ENCODE results near the gene TRAPPC2.

TRAPPC2 gene

DNA sequence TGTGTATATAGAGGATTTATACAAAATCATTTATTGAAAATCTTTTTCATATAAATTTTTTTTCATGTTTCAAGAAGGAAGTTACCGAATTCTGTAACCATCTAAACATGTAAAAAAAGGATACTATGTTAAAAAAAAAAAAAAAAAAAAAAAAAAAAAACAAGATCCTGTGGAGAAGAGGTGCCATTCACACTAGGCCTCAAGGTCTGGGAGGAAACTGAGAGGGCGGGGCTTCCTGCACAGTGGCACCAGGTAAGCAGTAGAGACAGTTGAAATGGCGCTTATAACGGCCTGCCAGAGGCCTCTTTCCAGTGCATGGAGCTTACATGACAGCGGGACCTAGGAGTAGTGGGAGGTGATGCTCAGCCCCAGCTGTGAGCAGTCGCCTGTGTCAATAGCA is 17.5 kb downstream of the TRAPPC2 start:
- ATAC-seq (ENCODE audit: low read depth): no peak
- Histone ChIP-seq H3K4me3 (ENCODE audit: severe bottlenecking) (no peak overlapping the region), H3K27ac (ENCODE audit: poor library complexity, severe bottlenecking) (no peak overlapping the region), H3K36me3 (ENCODE audit: low read depth) (peaks cover 10% of the 10 kb centered on the region), H3K4me1 (ENCODE audit: insufficient read depth, poor library complexity, severe bottlenecking) (no peaks in the 10 kb centered on the region), H3K9me3 (ENCODE audit: severe bottlenecking) (no peaks in the 10 kb centered on the region), H3K27me3 (ENCODE audit: insufficient read depth, poor library complexity, severe bottlenecking) (no peaks in the 10 kb centered on the region)
- DNase-seq (ENCODE audit: low spot score): no peak
- TF ChIP-seq, protein P1, sequence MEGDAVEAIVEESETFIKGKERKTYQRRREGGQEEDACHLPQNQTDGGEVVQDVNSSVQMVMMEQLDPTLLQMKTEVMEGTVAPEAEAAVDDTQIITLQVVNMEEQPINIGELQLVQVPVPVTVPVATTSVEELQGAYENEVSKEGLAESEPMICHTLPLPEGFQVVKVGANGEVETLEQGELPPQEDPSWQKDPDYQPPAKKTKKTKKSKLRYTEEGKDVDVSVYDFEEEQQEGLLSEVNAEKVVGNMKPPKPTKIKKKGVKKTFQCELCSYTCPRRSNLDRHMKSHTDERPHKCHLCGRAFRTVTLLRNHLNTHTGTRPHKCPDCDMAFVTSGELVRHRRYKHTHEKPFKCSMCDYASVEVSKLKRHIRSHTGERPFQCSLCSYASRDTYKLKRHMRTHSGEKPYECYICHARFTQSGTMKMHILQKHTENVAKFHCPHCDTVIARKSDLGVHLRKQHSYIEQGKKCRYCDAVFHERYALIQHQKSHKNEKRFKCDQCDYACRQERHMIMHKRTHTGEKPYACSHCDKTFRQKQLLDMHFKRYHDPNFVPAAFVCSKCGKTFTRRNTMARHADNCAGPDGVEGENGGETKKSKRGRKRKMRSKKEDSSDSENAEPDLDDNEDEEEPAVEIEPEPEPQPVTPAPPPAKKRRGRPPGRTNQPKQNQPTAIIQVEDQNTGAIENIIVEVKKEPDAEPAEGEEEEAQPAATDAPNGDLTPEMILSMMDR (IDR thresholded peaks at IDR 0.05; ENCODE audit: poor library complexity, severe bottlenecking): no peak

DNA sequence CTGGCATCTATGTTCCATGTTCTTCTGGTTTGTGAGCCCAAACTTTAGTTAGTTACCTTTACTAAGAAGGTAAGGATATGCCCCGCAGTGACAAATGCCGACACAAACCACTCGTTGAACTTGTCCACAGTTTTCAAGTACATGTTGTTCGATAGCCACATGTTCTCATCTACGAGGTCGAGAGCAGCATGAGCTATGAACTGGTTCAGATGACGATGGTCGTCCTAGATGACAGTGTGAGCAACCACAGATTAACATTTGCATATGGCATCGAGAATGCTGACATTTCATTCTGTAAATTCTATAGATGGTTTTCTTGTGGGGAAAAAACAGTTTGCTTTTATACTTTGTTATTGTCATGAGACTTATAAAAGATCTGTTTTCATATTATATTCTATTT is 18.0 kb downstream of the TRAPPC2 start:
- H3K9me3 ChIP-seq (ENCODE audit: severe bottlenecking): no peaks in the 10 kb centered on the region
- H3K27ac ChIP-seq (ENCODE audit: poor library complexity, severe bottlenecking): no peak overlapping the region
- H3K27me3 ChIP-seq (ENCODE audit: insufficient read depth, poor library complexity, severe bottlenecking): no peaks in the 10 kb centered on the region
- H3K36me3 ChIP-seq (ENCODE audit: low read depth): peaks cover 10% of the 10 kb centered on the region
- no peaks in the 10 kb centered on the region for H3K4me1 ChIP-seq (ENCODE audit: insufficient read depth, poor library complexity, severe bottlenecking)
- no peak overlapping the region for H3K4me3 ChIP-seq (ENCODE audit: severe bottlenecking)
- TF ChIP-seq, protein P1 (IDR thresholded peaks at IDR 0.05; ENCODE audit: poor library complexity, severe bottlenecking): no peak
- DNase-seq (ENCODE audit: low spot score) (no peak), ATAC-seq (ENCODE audit: low read depth) (no peak)

GRCh38 chrX:13711141-13711540 is 23.3 kb downstream of the TRAPPC2 start:
- TF ChIP-seq, protein P1 (IDR thresholded peaks at IDR 0.05; ENCODE audit: poor library complexity, severe bottlenecking): no peak
- ATAC-seq (ENCODE audit: low read depth) (no peak), DNase-seq (ENCODE audit: low spot score) (no peak)
- Histone ChIP-seq H3K27me3 (ENCODE audit: insufficient read depth, poor library complexity, severe bottlenecking) (no peaks in the 10 kb centered on the region), H3K4me3 (ENCODE audit: severe bottlenecking) (no peak overlapping the region), H3K27ac (ENCODE audit: poor library complexity, severe bottlenecking) (no peak overlapping the region), H3K9me3 (ENCODE audit: severe bottlenecking) (no peaks in the 10 kb centered on the region), H3K36me3 (ENCODE audit: low read depth) (peaks cover 7% of the 10 kb centered on the region), H3K4me1 (ENCODE audit: insufficient read depth, poor library complexity, severe bottlenecking) (no peaks in the 10 kb centered on the region)

- no peak for DNase-seq (ENCODE audit: low spot score)
- Histone ChIP-seq H3K27me3 (ENCODE audit: insufficient read depth, poor library complexity, severe bottlenecking) (no peaks in the 10 kb centered on the region), H3K9me3 (ENCODE audit: severe bottlenecking) (no peaks in the 10 kb centered on the region), H3K4me3 (ENCODE audit: severe bottlenecking) (no peak overlapping the region), H3K27ac (ENCODE audit: poor library complexity, severe bottlenecking) (no peak overlapping the region), H3K4me1 (ENCODE audit: insufficient read depth, poor library complexity, severe bottlenecking) (no peaks in the 10 kb centered on the region), H3K36me3 (ENCODE audit: low read depth) (peaks cover 2% of the 10 kb centered on the region)
- TF ChIP-seq, protein P1 (IDR thresholded peaks at IDR 0.05; ENCODE audit: poor library complexity, severe bottlenecking): no peak
- no peak for ATAC-seq (ENCODE audit: low read depth)
These were observed 30.8 kb downstream of the TRAPPC2 start for GRCh38 chrX:13703589-13703988.

DNA sequence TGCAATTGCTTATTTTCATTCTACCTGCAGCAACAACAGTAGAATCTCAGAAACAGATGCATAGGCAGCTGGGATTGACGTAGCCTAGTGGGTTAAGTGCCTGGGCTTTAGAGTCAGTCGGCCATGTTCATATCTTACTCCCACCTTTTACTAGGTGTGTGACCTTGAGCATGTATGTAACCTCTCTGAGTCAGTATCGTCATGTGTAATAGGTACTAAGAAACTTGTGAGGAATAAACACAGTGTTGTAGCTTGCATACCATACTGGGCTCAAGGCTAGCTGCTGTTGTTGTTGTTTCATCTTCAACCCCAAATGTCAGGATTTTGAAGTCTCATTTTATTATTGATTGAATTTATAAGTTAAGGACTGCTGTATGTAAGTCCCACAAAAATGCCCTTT is 31.3 kb downstream of the TRAPPC2 start:
- H3K27me3 ChIP-seq (ENCODE audit: insufficient read depth, poor library complexity, severe bottlenecking): no peaks in the 10 kb centered on the region
- H3K9me3 ChIP-seq (ENCODE audit: severe bottlenecking): no peaks in the 10 kb centered on the region
- no peaks in the 10 kb centered on the region for H3K4me1 ChIP-seq (ENCODE audit: insufficient read depth, poor library complexity, severe bottlenecking)
- ATAC-seq (ENCODE audit: low read depth): no peak
- TF ChIP-seq, protein P1 (IDR thresholded peaks at IDR 0.05; ENCODE audit: poor library complexity, severe bottlenecking): no peak
- DNase-seq (ENCODE audit: low spot score): no peak
- no peak overlapping the region for H3K4me3 ChIP-seq (ENCODE audit: severe bottlenecking)
- H3K27ac ChIP-seq (ENCODE audit: poor library complexity, severe bottlenecking): no peak overlapping the region
- H3K36me3 ChIP-seq (ENCODE audit: low read depth): peaks cover 2% of the 10 kb centered on the region

All from RWPE2 (cell line).